C4-2B (cell line): ENCODE results near the gene GPR62.

Experiments used
- CTCF ChIP-seq: fragments of 450-650 bp; conservative IDR thresholded peaks from 2 replicates; pipeline ENCODE4 v1.5.1; 2017; ENCODE audit warnings: mild to moderate bottlenecking
- ZFX ChIP-seq: fragments of 450-650 bp; IDR thresholded peaks from 2 replicates; pipeline ENCODE4 v1.6.1; 2017

DNA sequence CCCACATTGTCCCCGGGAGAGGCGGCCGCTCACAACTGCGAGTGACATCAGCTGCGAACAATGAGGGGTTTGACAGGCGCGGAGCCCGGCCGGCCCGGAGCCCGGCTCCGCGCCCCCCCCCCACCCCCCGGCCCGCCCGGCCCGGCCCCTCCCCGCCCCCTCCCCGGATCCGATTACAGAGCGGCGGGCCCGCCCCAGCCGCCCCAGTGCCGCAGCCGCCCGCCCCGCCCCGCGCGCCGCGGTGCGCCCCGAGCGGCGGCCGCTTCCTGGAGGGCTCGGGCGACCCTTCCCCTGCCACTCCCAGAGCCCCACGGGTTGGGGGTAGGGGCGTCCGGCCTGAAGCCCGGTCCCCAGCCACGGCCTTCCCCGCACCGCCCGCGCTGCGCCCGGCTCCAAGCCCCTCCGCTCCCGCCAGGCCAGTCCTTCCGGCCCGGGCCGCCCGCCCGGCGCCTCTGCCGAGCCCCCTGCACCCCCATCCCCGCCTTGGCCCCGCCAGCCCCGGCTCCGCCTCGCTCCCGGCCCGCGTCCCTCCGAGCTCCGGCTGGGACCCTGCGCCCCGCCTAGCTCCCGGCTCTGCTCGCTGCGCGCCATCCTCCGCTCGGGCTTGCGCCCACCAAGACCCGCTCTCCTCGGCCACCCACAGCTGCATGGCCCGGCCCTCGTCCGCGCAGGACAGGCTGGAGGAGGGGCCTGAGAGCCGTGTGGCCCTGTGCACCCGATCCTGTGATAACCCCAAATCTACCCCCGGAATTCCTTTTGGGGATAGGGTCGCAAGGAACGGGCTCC is 12.4 kb downstream of the GPR62 start, which contains the start of gene PCBP4:
- no peak for TF ChIP-seq CTCF
- no peak for TF ChIP-seq ZFX
